Neuronal stem cell (in vitro differentiated cells): Measurements from ENCODE around the gene IGFBP3.
"Not testable (repeated sequence)": the region's sequence is repeated elsewhere in the genome, so short reads cannot be mapped to it uniquely, and the experiment has no call there.

Experiments used
- DNase-seq: peaks from one replicate; pipeline ENCODE4 v3.0.0-alpha.2; 2013; ENCODE audit warnings: low spot score
- H2AFZ ChIP-seq: one replicate; pipeline ENCODE4 v1.6.1; 2013; ENCODE audit warnings: mild to moderate bottlenecking, low read length, inconsistent platforms
- H2AK5ac ChIP-seq: 2 replicates; pipeline ENCODE4 v1.6.1; 2013; ENCODE audit warnings: low read depth, mild to moderate bottlenecking, inconsistent platforms, low read length, moderate library complexity, mixed read lengths
- H2BK120ac ChIP-seq: 2 replicates; pipeline ENCODE4 v1.6.1; 2013; ENCODE audit warnings: low read depth, mild to moderate bottlenecking, inconsistent platforms, low read length, moderate library complexity, mixed read lengths
- H2BK12ac ChIP-seq: one replicate; pipeline ENCODE4 v1.6.1; 2013; ENCODE audit warnings: low read length, inconsistent platforms
- H2BK15ac ChIP-seq: 2 replicates; pipeline ENCODE4 v1.6.1; 2013; ENCODE audit warnings: mild to moderate bottlenecking, low read length, inconsistent platforms, mixed read lengths
- H2BK5ac ChIP-seq: one replicate; pipeline ENCODE4 v1.6.1; 2013; ENCODE audit warnings: inconsistent platforms, mild to moderate bottlenecking, low read length, moderate library complexity
- H3K14ac ChIP-seq: one replicate; pipeline ENCODE4 v1.6.1; 2013; ENCODE audit warnings: low read length, inconsistent platforms
- H3K18ac ChIP-seq: 2 replicates; pipeline ENCODE4 v1.6.1; 2013; ENCODE audit warnings: low read length, inconsistent platforms
- H3K23ac ChIP-seq: 2 replicates; pipeline ENCODE4 v1.6.1; 2013; ENCODE audit warnings: low read depth, mild to moderate bottlenecking, mixed read lengths, low read length, inconsistent platforms; ENCODE audit not compliant: poor library complexity
- H3K27ac ChIP-seq: replicated peaks from 3 replicates; pipeline ENCODE4 v1.5.1; 2013; ENCODE audit warnings: low read length, inconsistent platforms
- H3K27me3 ChIP-seq, 3 experiments: 2 replicates each; pipeline ENCODE4 v1.6.1; 2013; ENCODE audit warnings: low read length in 3 of 3, mild to moderate bottlenecking in 2 of 3, inconsistent platforms in 1 of 3, low read depth in 1 of 3, mixed read lengths in 1 of 3, moderate library complexity in 1 of 3; ENCODE audit not compliant: control insufficient read depth in 3 of 3, insufficient read depth in 3 of 3
- H3K36me3 ChIP-seq, 2 donors: replicated peaks in 1 of 2; 2 replicates each; pipeline ENCODE4 v1.6.1; 2013; ENCODE audit warnings: low read length in 2 of 2; ENCODE audit not compliant: control insufficient read depth in 2 of 2, insufficient read depth in 2 of 2
- H3K4ac ChIP-seq: 2 replicates; pipeline ENCODE4 v1.6.1; 2013; ENCODE audit warnings: inconsistent platforms, mild to moderate bottlenecking, low read length, moderate library complexity
- H3K4me1 ChIP-seq, 2 donors: 1 replicate in 1 of 2; 2 replicates in 1 of 2; pipeline ENCODE4 v1.6.1; 2013; ENCODE audit warnings: low read length in 2 of 2, low read depth in 1 of 2; ENCODE audit not compliant: control insufficient read depth in 2 of 2, insufficient read depth in 1 of 2
- H3K4me2 ChIP-seq: one replicate; pipeline ENCODE4 v1.6.1; 2013; ENCODE audit warnings: mild to moderate bottlenecking, low read length, inconsistent platforms; ENCODE audit not compliant: insufficient read depth, poor library complexity, severe bottlenecking
- H3K4me3 ChIP-seq, 2 donors: 2 replicates each; pipeline ENCODE4 v1.5.1; 2013; ENCODE audit warnings: low read length in 2 of 2, mild to moderate bottlenecking in 2 of 2, inconsistent platforms in 1 of 2, moderate library complexity in 1 of 2
- H3K79me1 ChIP-seq: one replicate; pipeline ENCODE4 v1.6.1; 2013; ENCODE audit warnings: low read depth, mild to moderate bottlenecking, inconsistent platforms, low read length, moderate library complexity
- H3K9ac ChIP-seq: one replicate; pipeline ENCODE4 v1.6.1; 2013; ENCODE audit warnings: mild to moderate bottlenecking, low read depth, low read length, inconsistent platforms; ENCODE audit not compliant: poor library complexity
- H3K9me3 ChIP-seq, 2 donors: replicated peaks in 1 of 2; 2 replicates each; pipeline versions ENCODE3 to v1.6.1; 2013; ENCODE audit warnings: low read length in 2 of 2, mild to moderate bottlenecking in 2 of 2, inconsistent platforms in 1 of 2, low read depth in 1 of 2, mixed read lengths in 1 of 2, moderate library complexity in 1 of 2; ENCODE audit not compliant: control insufficient read depth in 2 of 2, insufficient read depth in 1 of 2
- H4K8ac ChIP-seq: one replicate; pipeline ENCODE4 v1.6.1; 2013; ENCODE audit warnings: low read depth, mild to moderate bottlenecking, inconsistent platforms, low read length, moderate library complexity
- H4K91ac ChIP-seq: one replicate; pipeline ENCODE4 v1.6.1; 2013; ENCODE audit warnings: low read length, low read depth, mild to moderate bottlenecking, inconsistent platforms; ENCODE audit not compliant: poor library complexity
- WGBS, 2 donors: extraction: QIAGEN DNeasy Blood & Tissue Kit; methylation state at CpG; one replicate each; pipeline ENCODE4 v1.1.7; 2013; ENCODE audit warnings: missing lambda C conversion rate in 2 of 2, mixed read lengths in 1 of 2; ENCODE audit not compliant: insufficient read length in 2 of 2, insufficient replicate concordance in 1 of 2; ENCODE audit errors: extremely low coverage in 2 of 2; 5-methylcytosine and 5-hydroxymethylcytosine counted together

The IGFBP3 gene

DNA sequence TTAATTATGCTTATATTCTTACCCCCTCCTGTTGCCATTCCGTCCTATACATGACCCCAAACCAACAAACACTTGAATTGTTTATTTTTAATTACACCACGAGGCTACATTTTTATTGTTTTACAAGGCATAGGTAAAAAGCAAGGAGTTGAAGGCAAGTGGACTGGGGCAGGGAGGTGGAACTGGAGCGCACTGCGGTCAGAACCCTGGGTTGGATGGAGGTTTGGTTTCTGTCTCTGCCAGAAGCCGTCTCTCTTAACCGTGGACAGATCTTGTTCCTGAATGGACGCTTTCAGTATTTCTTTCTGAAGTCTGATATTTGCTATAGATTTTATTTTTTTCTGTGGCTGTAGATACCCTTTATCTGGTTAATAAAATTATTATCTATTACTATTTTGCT is 19.9 kb upstream of the IGFBP3 start:
- Histone ChIP-seq H3K36me3 (no peaks in the 10 kb centered on the region), H2BK5ac (no peak overlapping the region), H3K9ac (no peak overlapping the region), H3K9me3 (peaks cover 0 to 5% of the 10 kb centered on the region in 2 donors), H3K4ac (no peak overlapping the region), H3K27ac (no peak overlapping the region), H2AK5ac (no peak overlapping the region), H2AFZ (no peak overlapping the region), H3K4me2 (no peak overlapping the region), H3K14ac (no peak overlapping the region), H4K91ac (no peak overlapping the region), H2BK15ac (no peak overlapping the region), H3K79me1 (no peaks in the 10 kb centered on the region), H3K27me3 (no peaks in the 10 kb centered on the region), H4K8ac (no peak overlapping the region), H3K4me1 (peaks cover 0 to 8% of the 10 kb centered on the region in 2 donors), H3K4me3 (no peak overlapping the region), H2BK120ac (no peak overlapping the region), H3K23ac (no peak overlapping the region), H3K18ac (no peak overlapping the region), H2BK12ac (no peak overlapping the region)
- WGBS, 2 donors: no CpG with 5 or more reads among the region's 7 CpGs
- DNase-seq: no peak

DNA sequence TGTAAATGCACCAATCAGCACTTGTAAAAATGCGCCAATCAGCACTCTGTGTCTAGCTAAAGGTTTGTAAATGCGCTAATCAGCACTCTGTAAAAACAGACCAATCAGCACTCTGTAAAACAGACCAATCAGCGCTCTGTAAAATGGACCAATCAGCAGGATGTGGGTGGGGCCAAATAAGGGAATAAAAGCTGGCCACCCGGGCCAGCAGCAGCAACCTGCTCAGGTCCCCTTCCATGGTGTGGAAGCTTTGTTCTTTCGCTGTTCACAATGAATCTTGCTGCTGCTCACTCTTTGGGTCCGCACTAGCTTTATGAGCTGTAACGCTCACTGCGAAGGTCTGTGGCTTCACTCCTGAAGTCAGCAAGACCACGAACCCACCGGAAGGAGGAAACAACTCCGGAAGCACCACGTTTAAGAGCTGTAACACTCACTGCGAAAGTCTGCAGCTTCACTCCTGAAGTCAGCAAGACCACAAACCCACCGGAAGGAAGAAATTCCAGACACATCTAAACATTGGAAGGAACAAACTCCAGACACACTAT is 19.2 kb upstream of the IGFBP3 start:
- H2BK15ac ChIP-seq, DNase-seq, H3K23ac ChIP-seq, H2BK12ac ChIP-seq, H4K91ac ChIP-seq, H2BK5ac ChIP-seq, H3K4me2 ChIP-seq, H3K27ac ChIP-seq, H3K36me3 ChIP-seq, H2BK120ac ChIP-seq, H3K14ac ChIP-seq, H3K4me1 ChIP-seq, H3K9ac ChIP-seq, H3K18ac ChIP-seq, H3K27me3 ChIP-seq, H4K8ac ChIP-seq, H3K4ac ChIP-seq, H2AFZ ChIP-seq, H3K79me1 ChIP-seq, H2AK5ac ChIP-seq, H3K4me3 ChIP-seq, H3K9me3 ChIP-seq: not testable (repeated sequence)
- WGBS, 2 donors: no CpG with 5 or more reads among the region's 14 CpGs

DNA sequence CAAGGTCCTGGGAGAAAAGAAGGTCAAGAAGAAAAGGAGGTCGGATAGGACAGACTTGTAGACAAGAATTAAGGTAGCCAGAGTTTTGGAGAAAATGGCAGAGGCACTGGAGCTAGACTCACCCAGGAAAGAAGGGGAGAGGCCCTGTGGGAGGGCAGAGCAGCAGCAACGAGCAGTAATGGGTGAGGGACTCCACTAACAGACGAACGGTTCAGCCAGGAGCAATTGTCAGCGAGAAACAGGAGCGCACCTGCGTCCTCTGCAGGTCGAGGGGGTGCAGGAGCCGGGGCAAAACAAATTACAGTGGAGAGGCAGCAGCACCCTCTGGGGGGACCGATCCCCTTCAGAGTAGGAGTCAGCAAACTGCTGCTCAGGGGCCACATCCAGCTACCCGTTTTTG is 18.5 kb upstream of the IGFBP3 start:
- Histone ChIP-seq H3K79me1 (no peaks in the 10 kb centered on the region), H3K4me2 (no peak overlapping the region), H3K23ac (no peak overlapping the region), H3K18ac (peak overlapping the region; percentile 67), H3K9ac (no peak overlapping the region), H3K27ac (no peak overlapping the region), H2BK15ac (peak overlapping the region; percentile 20), H3K36me3 (no peaks in the 10 kb centered on the region), H2BK5ac (no peak overlapping the region), H2BK12ac (no peak overlapping the region), H3K27me3 (no peaks in the 10 kb centered on the region), H3K4me3 (no peak overlapping the region), H2BK120ac (no peak overlapping the region), H2AK5ac (peak overlapping the region; percentile 85), H3K14ac (peak overlapping the region; percentile 25), H4K91ac (no peak overlapping the region), H3K4me1 (peaks cover 0 to 8% of the 10 kb centered on the region in 2 donors), H3K9me3 (peaks cover 0 to 5% of the 10 kb centered on the region in 2 donors), H4K8ac (no peak overlapping the region), H2AFZ (no peak overlapping the region), H3K4ac (no peak overlapping the region)
- DNase-seq: no peak
- no CpG with 5 or more reads among the region's 11 CpGs for WGBS, 2 donors

DNA sequence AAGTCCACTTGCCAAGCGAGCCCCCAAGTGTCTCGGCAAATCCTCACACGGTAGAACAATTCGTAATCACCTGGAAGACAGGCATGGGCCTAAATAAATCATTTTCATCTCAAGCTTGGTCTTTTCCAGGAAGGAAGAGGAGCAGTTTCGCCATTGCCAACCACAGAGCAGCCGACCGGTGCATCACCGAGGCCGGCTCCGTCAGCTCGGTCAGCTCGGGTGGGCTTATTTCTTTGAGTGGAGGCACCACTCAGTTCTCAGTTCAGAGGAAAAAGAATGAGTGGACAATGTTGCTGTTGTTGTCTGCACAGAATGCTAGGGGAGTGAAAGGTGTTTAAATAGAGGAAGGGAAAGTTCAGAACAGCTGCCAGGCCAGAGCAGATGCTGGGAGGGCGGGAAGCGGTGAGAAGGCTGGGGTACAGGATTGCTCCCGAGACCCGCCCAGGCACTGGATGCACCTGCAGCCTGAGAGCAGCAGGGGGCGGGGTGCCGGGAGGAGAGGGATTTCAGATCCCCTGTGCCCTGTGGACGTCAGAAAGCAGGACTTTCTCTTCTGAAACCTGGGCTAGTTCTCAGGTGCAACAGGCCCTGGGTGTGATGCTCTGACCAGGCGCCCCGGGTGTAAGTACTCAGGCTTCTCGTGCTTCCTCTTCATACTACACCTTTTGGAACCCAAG is 17.7 kb upstream of the IGFBP3 start:
- H2AFZ ChIP-seq: no peak overlapping the region
- H3K27ac ChIP-seq: no peak overlapping the region
- no peak for DNase-seq
- H4K91ac ChIP-seq: peak overlapping the region; percentile 22
- H3K4me3 ChIP-seq: no peak overlapping the region
- no peak overlapping the region for H2BK15ac ChIP-seq
- no peak overlapping the region for H4K8ac ChIP-seq
- H2AK5ac ChIP-seq: no peak overlapping the region
- H3K79me1 ChIP-seq: no peaks in the 10 kb centered on the region
- H3K4ac ChIP-seq: no peak overlapping the region
- no peaks in the 10 kb centered on the region for H3K36me3 ChIP-seq
- H3K4me2 ChIP-seq: no peak overlapping the region
- no peak overlapping the region for H2BK120ac ChIP-seq
- peaks cover 0 to 8% of the 10 kb centered on the region in 2 donors for H3K4me1 ChIP-seq
- no peak overlapping the region for H3K23ac ChIP-seq
- peak overlapping the region; percentile 62 for H3K18ac ChIP-seq
- peaks cover 0 to 5% of the 10 kb centered on the region in 2 donors for H3K9me3 ChIP-seq
- no peak overlapping the region for H3K9ac ChIP-seq
- H3K27me3 ChIP-seq: no peaks in the 10 kb centered on the region
- no CpG with 5 or more reads among the region's 22 CpGs for WGBS, 2 donors
- H2BK12ac ChIP-seq: peak overlapping the region; percentile 2
- no peak overlapping the region for H3K14ac ChIP-seq
- no peak overlapping the region for H2BK5ac ChIP-seq
